T-helper 1 cell (primary cell): ENCODE measurements around the gene POLN.
"Not testable (repeated sequence)": the region's sequence is repeated elsewhere in the genome, so short reads cannot be mapped to it uniquely, and the experiment has no call there.

Experiments used
- DNase-seq, 5 donors: peaks; one replicate each; pipeline ENCODE4 v3.0.0-alpha.2; 2012 to 2020

The POLN gene

GRCh38 chr4:2161092-2161703, 80.7 kb downstream of the POLN start:
- not testable (repeated sequence) for DNase-seq

- DNase-seq = no peak
Measured at GRCh38 chr4:2159931-2160330, 82.0 kb downstream of the POLN start.

- DNase-seq = no peak
Measured at GRCh38 chr4:2155246-2155645, 86.7 kb downstream of the POLN start.

GRCh38 chr4:2154215-2154740, 87.6 kb downstream of the POLN start:
- DNase-seq = no peak

- DNase-seq = no peak
Measured at GRCh38 chr4:2151544-2151943, 90.4 kb downstream of the POLN start.

GRCh38 chr4:2150076-2150475, 91.8 kb downstream of the POLN start:
- no peak for DNase-seq

GRCh38 chr4:2142630-2143427, 99.1 kb downstream of the POLN start:
- DNase-seq = no peak

DNA sequence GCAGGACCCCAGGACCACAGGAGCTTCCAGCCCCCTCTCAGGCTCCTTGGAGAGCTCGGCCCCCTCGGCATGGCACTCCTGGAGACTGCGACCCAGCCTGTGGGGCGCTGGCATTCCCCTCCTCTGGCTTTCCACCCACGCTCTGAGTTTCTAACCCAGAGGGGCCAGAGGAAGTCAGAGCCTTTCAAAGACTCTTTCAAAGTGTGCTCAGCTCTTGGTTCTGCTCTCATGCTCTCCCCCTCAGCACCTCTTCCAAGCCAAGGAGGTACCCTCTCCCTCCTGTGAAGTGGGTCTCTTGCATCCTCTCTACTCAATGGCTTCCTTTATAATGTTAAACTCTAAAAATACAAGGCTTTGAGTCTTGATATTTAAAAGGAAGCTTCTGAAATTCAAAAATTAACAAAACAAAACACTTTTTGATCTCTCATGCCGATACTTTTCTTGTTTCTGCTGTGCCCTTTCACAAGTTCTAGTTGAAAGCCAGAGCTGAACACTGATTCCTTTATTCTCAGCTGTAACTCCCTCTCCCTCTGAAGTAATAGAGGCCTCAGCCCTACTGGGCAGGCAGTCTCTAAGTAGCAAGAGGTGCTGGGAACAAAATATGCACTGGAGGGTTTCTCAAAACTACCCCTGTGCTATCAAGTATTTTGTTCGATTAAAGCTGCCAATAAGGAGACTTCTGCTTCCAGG, 100.0 kb downstream of the POLN start:
- DNase-seq = no peak

GRCh38 chr4:2141022-2141761, 100.7 kb downstream of the POLN start:
- DNase-seq = no peak

DNA sequence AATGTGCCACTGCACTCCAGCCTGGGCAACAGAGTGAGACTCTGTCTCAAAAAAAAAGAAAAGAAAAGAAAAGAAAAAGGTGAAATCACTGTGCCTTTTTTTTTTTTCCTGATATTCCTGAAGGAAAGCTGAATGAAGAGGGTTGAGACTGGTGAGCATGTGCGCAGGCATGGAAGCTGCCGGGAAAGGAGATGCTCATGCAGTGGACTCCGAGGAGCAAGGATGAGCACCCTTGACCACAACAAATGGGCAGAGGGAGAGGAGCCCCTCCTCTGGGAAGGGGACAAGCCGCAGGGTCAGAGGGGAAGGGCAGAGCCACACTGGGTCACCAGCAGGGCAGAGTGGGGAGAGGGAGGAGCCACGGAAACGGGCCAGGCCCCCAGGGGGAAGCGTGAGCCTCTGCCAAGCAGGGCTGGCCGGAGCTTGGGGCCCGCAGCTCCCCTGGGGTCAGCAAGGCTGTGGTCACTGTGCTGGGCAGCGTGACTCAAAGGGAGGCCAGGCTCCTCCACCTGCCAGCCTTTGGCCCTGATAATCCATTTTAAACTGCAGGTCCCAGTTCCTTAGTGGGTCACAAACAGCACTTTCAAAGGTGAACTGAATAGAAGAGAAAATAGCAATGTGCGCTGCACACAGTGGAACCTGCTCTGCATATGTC, 102.9 kb downstream of the POLN start:
- no peak for DNase-seq

GRCh38 chr4:2136726-2137125, 105.2 kb downstream of the POLN start:
- DNase-seq = no peak

- DNase-seq = peak in 1 of 5 donors; percentile 68
Measured at GRCh38 chr4:2135083-2135482, 106.8 kb downstream of the POLN start.

DNA sequence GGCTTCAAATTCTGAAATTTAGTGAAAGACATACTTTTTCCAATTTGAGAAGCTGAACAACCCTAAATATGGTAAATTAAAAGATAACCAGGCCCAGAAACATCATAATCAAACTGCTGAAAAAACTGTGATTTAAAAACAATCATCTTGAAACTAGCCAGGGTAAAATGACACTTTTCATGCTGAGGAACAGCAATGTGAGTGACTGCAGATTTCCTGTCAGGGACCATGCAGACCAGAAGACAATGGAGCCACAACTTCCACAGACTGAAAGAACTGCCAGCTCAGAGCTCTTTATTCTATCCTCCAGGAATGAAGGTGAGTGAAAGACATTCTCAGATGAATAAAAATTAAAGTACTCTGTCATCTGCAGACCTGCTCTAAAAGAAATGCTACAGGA, 109.5 kb downstream of the POLN start:
- DNase-seq = peak in 1 of 5 donors; percentile 24

DNA sequence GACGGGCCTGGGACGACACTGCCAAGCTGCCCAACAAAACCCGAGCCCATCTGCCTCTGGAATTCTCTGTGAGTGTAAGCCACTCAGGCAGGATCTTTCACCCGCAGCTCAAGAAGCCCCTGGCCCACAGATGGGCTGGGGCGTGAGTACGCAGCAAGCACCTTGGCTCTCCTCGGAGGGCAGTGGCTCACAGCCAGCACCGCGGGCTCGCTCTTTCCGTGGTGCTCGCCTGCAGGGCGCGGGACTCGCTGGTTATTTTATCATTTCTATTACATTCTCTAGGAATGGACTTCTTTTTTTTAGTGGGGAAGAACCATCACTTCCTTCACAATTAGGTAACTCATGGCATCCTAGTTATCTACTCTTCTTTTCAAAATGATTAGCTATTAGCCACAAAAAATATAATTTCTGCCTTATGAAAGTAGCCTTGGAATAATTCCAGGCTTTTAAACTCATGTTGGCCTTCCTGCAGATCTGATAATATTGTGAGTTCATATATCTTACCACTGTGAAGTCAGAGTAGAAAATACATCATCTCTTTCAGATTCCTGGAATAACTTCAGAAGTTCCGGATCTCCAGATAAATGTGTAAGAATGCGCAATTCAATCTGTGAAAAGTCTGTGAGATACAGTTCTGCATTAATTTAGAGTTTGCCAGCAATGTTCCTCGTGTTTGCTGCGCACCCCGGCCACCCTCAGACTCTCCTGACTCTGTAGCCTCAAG, 114.2 kb downstream of the POLN start:
- DNase-seq = no peak

GRCh38 chr4:2126309-2127043, 115.4 kb downstream of the POLN start:
- DNase-seq = no peak

- DNase-seq = no peak
Measured at GRCh38 chr4:2125831-2126230, 116.1 kb downstream of the POLN start.

DNA sequence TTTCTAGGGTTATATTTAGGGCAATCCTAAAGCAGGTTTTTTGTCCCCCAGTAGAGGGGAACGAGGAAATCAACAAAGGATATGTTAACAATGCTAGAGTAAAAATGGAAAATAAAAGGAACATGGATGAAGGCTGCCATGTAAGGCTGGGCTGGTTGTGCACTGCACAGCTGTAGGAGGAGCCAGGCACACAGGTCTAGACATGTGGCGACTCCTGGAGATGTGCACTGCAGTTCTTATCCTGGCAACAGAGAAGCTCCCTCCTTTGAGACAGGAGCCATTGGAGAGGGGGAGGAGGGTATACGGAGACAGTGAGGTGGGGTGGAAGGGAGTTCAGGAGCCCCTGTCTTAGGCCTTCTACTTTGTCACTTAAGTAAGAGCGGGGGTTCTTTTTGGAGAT, 116.9 kb downstream of the POLN start:
- no peak for DNase-seq

DNA sequence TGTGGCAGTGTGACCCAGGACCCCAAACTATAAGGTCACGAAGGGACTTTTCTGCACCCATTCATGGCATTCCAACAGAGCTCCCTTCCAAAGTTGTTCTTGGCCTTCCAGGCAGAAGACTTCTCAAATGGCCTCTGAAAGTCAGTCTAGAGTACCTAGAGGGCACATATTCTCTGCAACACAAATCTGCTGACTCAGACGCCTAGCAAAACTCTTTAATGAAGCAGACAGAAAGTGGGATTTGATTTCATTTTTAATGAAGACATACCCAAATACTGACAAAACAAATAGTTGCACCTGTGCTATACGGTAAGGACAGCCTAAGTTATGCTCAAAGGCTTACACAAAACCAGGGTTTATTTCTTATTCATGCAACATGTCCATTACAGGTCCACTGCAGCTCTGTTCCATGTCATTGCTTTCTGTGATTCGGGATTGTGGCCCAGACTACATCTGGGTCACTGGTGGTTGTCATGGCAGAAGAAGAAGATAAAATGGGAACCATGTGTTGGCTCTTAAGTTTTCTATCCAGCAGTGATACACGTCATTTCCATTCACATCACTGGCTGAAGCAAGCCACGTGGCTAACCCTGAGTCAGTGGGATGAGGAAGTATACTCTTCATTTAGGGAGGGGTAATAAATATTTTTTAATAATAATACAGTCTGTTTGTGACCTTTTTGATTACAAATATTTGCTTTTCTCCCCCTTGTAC, 125.1 kb downstream of the POLN start:
- DNase-seq = no peak

- no peak for DNase-seq
Measured at GRCh38 chr4:2105559-2105958, 136.4 kb downstream of the POLN start.
